CD4-positive, alpha-beta T cell treated with Interleukin-12 subunit alpha and Interleukin-12 subunit beta, for 1 hour (primary cell): ENCODE data around the gene PTGDS.

Experiments used
- DNase-seq: peaks from one replicate; pipeline ENCODE4 v3.0.0-alpha.2; 2020

Gene PTGDS

GRCh38 chr9:137026828-137027227, 49.5 kb downstream of the PTGDS start:
- no peak for DNase-seq

- DNase-seq: no peak
These were observed 50.3 kb downstream of the PTGDS start, which contains the start of gene ABCA2 for GRCh38 chr9:137027369-137028262. TSS of gene ABCA2 (minus strand) at chr9:137028237. CDS start at chr9:137028140, 97 bp downstream.

- peak; percentile 81 for DNase-seq
These were observed 51.2 kb downstream of the PTGDS start for GRCh38 chr9:137028263-137029057.

GRCh38 chr9:137029058-137029936, 52.0 kb downstream of the PTGDS start:
- DNase-seq: peak; percentile 71

GRCh38 chr9:137030006-137030405, 52.7 kb downstream of the PTGDS start:
- no peak for DNase-seq

GRCh38 chr9:137030538-137031527, 53.5 kb downstream of the PTGDS start:
- DNase-seq: peak; percentile 52
